GM18520 (cell line): ENCODE measurements around the gene CCDC121.
"Not testable (repeated sequence)": the region's sequence is repeated elsewhere in the genome, so short reads cannot be mapped to it uniquely, and the experiment has no call there.

Experiments used
- ATAC-seq: cut with Tn5 transposase; IDR thresholded peaks from one replicate; pipeline ENCODE4 v1.9.1; 2021; ENCODE audit not compliant: unreplicated experiment

Gene CCDC121

DNA sequence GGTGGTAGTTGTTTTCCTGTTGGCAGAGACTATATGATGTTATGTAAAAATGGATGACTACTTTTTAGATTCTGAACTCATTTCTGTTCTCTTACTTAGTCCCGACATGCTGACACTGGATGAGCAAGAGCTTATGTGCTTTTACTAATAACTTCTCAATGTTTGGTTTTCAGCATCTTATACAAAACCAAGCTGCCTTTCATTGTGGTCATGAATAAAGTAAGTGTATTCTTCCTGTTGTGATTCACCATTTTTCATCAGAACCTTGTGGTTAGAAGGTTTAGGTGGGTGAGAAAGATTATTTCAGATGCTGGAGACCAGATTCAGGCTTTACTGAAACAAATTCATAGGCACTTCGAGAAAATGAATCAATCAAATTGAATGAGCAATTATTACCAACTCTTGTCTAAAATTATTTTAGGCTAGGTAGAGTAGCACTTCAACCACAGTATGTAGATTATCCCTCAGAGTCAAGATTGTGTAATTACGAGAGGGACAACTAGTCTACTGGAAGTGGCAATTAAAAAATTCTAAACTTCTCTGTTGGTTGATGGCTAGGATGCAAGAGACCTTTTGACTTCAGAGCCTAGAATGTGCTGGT lies 9.3 kb upstream of the CCDC121 start:
- no peak for ATAC-seq

DNA sequence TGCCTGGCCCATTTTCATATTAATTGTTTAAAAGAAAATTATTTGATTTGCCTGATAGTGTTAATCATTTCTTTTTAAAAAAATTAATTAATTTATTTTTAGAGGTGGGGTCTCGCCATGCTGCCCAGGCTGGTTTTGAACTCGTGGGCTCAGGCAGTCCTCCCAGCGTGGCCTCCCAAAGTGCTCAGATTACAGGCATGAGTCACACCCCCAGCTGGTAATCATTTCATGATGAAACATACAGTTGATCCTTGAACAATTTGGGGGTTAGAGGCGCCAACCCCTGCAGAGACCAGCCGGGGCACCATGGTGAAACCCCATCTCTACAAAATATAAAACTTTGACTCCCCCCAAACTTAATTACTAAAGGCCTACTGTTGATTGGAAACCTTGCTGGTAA lies 8.0 kb upstream of the CCDC121 start:
- no peak for ATAC-seq

DNA sequence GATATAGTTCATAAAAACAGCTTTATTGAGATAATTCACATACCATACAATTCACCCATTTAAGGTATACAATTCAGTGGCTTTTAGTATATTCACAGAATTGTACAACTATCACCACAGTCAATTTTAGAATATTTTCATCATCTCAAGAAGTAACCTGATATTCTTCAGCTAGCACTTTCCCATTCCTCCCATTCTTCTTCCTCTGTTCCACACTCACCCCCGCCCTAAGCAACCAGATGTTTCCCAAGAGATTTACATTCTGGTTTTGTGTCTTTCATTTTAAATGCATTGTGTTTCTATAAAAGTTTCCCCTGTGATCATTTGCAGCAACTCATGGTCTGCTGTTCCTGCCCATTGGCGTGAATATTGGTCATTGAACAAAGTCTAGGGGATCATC lies 5.5 kb upstream of the CCDC121 start:
- ATAC-seq, result no peak

DNA sequence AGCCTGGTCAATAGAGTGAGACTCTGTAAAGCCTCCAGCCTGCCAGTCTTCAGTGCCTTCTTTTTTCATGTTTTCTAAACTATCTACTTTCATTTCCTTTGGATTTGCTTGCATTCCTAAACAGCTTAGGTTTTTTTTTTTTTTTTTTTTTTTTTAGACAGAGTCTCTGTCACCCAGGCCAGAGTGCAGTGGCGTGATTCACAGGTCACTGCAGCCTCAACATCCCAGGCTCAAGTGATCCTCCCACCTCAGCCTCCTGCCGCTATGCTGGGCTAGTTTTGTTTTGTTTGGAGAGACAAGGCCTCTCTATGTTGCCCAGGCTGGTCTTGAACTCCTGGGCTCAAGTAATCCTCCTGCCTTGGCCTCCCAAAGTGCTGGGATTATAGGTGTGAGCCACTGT lies 1.4 kb upstream of the CCDC121 start:
- not testable (repeated sequence) for ATAC-seq

DNA sequence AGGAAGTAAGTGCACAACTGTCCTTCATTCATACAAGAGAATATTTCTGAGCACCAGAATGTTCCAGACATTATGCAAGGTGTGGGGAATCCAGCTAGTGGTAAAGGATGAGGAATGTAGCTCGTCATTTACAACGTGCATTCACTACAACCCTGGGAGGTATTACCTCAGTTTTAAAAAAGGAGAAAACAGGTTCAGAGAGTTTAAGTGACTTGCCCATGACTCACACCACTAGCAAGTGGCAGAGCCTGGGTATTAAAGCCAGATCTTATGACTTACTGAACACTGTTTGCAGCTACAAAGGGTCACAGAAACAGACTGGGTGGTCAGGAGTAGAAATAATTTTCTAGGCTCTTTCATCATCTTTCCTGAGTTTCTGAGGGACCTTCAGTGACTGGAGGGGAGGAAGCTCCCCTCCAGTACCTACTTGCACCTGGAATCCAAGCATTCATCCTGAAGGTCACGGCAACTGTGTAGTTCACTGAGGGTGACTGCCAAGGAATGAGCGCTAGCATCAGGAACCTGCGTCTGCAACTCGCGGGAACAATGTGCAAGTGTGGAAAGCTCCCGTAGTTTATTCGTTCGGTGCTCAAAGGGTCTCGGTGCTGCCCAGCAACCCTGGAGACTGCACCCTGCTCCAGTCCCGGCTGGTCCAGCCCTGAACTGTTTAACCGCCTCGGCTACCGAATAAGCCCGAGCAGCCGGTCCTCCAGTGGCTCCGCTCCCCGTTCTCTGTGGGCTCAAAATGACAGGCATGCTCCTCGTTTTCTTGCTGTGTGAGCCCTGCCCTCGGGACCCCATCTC lies 647 bp downstream of the CCDC121 start:
- no peak for ATAC-seq

DNA sequence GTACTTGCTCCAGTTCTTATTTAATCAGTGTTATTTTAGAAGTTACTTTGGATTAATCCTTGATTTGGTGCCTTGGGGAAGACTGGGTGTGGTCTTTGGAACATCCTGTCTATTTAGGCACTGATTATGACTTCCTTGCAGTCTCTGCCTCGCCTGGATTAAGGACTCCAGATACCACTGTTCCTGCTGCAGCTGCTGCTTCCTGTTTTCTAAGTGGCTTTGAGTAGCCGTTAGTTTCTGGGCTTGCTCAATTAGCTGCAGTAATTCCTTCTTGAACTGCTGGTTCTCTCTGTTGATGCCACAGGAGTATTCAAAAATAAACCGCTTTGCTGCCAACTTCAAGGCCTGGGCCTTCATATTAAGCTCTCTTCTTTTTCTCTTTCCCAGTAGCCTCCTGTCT lies 1.9 kb downstream of the CCDC121 start:
- ATAC-seq, result not testable (repeated sequence)

DNA sequence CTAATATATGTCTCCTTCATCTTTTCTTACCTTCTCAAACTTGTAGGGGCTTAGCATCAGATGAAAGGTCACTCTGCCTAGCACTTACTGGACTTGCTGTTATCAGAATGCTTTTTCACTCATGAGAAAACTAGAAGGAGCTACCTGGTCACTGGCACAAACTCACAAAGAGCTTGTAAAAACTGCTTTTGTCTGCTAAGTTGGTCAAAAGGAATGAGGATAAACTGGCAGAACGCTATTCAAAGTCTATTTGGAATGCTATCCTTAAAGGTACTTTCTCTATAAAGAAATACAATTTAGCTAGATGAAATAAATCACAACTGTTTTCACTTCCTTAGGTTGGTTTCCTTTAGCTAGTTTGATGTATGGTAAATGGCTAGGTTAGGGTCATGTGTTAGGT lies 2.5 kb downstream of the CCDC121 start:
- not testable (repeated sequence) for ATAC-seq

DNA sequence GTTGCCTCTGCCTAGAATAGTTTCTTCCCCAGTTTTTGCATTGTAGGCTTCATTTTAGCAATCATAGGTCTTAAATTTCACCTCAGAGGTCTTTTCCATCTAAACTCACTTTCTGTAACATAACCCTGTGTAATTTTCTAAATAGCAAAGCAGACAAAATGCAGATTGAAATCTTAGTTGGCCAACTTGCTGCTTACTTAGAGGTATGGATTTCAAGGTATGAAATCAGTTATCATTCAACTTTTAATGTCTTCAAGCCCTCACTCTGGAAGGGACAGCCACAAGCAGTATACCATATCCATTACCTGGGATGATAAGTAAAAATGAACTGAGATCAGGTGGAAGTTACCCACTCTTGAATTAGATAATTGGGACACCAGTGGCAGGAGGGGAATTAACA lies 3.9 kb downstream of the CCDC121 start:
- ATAC-seq, result no peak

DNA sequence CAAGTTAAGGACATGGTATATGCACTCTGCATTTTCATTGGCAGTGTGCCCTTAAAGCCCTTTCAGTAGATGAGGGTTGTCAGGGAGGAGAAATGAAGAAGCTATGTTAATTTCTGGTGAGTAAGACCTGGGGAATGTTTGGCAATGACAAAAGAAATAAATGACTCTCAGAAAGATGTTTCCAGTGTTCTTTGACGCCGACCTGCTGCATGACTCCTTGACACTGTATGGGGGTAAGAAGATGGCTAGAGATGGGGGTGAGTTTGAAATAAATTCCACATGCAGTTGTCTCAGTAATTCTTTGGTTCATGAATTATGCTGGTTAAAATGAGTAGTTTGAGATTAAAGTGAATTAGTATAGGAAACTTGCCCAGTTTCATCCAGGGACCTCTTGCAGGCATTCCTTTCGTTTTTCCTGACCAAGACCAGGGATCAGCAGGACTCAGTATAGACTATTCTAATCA lies 5.9 kb downstream of the CCDC121 start:
- ATAC-seq, result no peak

DNA sequence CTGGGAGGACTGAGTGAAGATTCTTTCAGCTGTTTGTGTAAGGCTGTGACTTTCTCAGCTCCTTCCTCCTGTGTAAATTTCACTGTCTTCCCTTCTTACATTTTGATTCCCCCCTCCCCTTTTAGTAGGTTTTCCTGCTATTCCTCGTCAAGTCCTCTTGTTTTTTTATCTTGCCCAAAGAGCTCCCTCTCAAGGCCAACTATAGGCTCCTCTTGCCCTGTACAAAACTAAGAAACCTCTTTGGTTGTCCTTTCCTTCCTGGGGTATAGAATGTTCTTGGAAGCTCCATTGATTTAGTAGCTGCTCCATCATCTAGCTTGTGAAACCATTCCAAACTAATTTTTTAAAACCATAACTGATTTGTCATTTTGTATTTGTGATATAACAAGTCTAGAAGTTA lies 7.3 kb downstream of the CCDC121 start:
- no peak for ATAC-seq

DNA sequence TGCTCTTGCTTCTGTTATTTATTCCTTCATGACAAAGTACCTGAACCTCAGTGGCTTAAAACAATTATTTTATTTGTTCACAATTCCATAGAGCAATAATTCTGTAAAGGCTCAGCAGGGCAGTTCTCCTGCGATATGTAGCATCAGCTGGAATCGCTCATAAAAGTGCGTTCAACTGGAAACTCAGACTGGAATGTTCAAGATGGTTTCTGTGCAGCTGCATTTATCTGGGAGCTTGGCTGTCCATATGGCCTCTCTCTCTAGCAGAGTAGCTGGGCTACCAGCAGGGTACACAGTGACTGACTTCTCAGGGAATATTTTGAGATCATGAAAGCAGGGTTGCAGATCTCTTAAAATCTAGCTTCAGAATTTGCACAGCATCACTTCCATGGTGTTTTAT lies 13.5 kb downstream of the CCDC121 start:
- no peak for ATAC-seq

DNA sequence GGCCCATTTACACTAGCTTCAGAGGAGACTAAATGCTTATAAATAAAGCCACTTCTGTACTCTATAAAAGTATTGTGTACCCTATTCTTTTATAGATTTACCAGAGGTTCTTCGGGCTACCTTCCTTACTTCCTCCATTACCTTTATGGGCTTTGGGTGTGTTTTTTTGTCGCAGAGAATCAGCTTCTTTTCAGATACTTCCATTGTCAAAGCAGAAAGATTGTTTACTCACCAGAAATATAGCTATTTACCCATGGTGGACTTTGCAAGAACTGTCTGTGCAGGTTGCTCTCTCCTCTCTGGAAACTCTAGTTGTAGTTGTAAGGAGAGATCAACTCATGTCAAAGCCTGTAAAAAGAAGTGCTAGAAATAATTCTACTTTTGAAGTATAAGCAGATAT lies 14.8 kb downstream of the CCDC121 start:
- ATAC-seq, result no peak

DNA sequence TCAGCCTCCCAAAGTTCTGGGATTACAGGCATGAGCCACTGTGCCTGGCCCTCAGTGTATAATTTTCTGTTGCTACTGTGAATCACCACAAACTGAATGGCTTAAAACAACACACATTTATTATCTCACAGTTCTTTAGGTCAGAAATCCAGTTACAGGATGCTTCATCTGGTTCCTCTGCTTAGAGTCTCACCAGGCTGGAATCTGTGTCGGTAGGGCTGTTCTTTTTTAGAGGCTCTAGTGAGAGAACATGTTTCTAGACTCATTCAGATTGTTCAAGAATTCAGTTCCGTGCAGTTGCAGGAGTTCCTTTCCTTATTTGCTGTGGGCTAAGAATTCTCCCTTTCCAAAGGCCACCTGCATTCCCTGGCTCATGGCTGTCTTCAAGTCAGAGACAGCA lies 22.2 kb downstream of the CCDC121 start:
- ATAC-seq, result no peak

DNA sequence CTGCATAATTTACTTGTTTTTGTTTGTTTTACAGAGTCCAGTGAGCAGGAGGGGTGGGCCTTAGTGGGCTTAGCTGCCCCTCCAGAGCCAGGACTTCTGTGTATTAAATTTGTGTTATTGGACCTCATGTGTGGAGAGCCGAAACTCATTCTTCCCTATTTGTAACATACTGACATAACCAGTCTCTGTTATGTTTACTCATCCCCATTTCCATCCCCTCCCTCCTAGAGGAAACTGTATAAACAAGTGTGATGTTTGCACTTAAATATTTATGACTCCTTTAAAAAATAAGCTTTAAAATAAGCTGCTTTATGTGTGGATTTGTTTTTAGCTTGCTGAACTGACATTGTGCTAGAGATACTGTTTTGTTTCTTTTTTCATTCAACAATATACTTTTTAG lies 32.2 kb downstream of the CCDC121 start:
- no peak for ATAC-seq

DNA sequence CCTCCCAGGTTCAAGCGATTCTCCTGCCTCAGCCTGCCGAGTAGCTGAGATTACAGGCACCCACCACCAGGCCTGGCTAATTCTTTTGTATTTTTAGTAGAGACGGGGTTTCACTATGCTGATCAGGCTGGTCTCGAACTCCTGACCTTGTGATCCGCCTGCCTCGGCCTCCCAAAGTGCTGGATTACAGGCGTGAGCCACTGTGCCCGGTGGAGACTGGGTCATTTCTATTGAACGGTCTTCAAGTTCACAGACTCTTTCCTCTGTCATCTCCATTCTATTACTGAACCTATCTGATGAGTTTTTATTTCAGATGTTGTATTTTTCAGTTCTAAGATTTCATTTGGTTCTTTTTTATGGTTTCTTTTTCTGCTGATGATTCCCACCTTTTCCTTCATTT lies 33.4 kb downstream of the CCDC121 start:
- not testable (repeated sequence) for ATAC-seq

DNA sequence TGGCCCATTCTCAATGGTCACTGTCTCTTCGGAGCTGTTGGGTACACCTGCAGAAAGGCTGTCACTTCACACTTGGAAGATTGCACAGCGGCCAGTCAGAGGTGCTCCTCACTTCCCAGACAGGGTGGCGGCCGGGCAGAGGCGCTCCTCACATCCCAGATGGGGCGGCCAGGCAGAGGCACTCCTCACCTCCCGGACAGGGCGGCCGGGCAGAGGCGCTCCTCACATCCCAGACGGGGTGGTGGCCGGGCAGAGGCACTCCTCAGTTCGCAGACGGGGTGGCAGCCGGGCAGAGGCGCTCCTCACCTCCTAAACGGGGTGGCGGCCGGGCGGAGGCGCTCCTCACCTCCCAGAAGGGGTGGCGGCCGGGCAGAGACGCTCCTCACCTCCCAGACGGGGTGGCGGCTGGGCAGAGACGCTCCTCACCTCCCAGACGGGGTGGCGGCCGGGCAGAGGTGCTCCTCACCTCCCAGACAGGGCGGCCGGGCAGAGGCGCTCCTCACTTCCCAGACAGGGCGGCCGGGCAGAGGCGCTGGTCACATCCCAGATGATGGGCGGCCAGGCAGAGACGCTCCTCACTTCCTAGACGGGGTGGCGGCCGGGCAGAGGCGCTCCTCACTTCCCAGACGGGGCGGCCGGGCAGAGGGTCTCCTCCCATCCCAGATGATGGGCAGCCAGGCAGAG lies 34.6 kb downstream of the CCDC121 start:
- ATAC-seq, result not testable (repeated sequence)

DNA sequence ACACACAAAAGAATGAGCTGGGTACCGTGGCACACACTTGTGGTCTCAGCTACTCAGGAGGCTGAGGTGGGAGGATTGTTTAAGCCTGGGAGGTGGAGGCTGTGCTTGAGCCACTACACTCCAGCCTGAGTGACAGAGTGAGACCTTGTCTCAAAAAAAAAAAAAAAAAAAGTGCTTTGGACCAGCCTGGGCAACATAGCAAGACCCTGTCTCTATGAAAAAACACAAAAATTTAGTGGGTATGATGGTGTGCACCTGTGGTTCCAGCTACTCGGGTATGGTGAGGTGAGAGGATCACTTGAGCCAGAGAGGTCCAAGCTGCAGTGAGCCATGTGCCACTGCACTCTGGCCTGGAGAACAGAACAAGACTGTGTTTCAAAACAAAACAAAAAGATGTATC lies 35.6 kb downstream of the CCDC121 start:
- ATAC-seq, result no peak

DNA sequence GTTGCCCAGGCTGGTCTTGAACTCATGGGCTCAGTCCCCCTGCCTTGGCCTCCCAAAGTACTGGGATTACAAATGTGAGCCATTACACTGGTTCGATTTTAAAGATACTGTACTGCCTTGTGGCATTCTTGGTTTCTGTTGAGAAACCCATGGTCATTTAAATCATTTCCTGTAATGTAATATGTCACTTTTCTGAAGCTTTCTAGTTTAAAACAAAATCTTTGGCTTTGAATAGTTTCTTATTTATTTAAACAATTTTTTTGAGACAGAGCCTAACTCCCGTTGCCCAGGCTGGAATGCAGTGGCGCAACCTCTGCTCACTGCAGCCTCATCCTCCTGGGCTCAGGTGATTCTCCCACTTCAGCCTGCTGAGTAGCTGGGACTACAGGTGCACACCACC lies 37.1 kb downstream of the CCDC121 start:
- ATAC-seq, result no peak

DNA sequence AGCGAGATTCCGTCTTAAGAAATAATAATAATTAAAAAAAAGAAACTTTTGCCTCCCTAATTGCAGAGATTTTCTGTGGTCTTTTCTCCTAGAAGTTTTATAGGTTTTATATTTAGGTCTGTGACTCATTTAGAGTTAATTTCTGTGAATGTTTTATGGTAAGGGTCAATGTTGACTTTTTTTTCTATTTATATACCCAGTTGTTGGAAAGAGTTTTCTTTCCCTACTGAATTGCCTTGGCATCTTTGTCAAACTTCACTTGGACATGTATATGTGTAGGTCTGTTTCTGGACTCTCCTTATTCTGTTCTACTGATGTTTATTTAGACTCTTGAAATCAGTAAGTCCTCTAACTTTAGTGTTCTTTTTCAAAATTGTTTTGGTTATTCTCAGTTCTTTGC lies 40.5 kb downstream of the CCDC121 start:
- no peak for ATAC-seq

DNA sequence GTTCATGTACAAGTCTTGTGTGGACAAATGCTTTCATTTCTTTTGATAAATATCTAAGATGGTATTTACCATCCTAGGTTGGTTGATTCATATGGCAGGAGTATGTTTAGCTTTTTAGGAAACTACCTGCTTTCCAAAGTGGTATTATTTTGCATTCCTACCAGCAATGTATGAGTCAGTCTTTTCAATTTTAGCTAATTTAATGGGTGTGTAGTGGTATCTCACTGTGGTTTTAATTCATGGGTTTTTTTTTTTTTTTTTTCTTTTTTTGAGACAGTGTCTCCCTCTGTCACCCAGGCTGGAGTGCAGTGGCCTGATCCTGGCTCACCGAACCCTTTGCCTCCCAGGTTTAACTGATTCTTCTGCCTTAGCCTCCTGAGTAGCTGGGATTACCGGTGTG lies 41.8 kb downstream of the CCDC121 start:
- ATAC-seq, result no peak

DNA sequence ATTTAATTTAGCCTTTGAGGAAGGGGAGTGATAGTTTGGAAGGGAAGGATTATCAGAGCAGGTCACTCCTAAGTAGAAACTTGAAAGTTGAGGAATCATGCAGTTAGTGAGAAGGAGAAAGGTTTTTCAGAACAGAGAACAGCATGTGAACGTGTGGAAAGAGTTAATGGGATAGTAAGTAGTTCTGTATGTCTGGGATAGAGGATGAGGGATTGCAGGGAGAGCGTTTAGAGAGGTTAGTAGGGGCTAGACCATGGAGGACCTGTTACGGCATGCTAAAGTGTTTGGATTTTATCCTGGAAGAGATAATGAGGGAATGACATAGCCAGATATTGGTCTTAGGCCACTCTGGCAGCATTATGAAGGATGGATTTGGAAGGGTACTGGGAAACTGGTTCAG lies 44.2 kb downstream of the CCDC121 start:
- ATAC-seq, result no peak

DNA sequence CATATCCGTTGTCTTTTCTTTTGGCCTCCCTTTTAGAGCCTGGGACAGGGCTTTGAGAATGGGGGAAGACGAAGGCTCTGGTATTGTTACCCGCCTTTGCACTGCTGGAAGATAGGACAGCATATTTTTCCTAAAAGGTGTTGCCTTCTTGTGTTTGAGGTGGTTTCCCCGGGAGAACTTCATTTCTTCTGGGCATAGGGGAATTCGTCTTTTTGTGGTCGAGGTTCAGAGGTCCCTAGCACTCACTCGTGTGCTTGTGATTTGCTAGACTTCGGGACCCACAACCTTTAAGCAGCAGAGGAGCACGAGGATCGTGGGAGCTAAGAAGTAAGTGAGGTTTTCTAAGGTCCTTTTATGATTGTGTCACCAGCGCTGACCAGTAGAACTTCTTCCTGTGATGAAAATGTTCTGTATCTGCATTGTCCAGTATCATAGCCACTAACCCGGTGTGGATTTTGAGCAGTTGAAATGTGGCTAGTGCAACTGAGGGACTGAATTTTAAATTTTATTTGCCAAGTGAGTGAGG lies 45.4 kb downstream of the CCDC121 start:
- no peak for ATAC-seq
